GM19324 (cell line): ENCODE results near the gene SAP130.
"Not testable (repeated sequence)": the region's sequence is repeated elsewhere in the genome, so short reads cannot be mapped to it uniquely, and the experiment has no call there.

Source experiments
- ATAC-seq: cut with Tn5 transposase; IDR thresholded peaks from one replicate; pipeline ENCODE4 v1.9.1; 2021; ENCODE audit warnings: mild to moderate bottlenecking, moderate library complexity; ENCODE audit not compliant: unreplicated experiment, low FRiP score

Gene SAP130

DNA sequence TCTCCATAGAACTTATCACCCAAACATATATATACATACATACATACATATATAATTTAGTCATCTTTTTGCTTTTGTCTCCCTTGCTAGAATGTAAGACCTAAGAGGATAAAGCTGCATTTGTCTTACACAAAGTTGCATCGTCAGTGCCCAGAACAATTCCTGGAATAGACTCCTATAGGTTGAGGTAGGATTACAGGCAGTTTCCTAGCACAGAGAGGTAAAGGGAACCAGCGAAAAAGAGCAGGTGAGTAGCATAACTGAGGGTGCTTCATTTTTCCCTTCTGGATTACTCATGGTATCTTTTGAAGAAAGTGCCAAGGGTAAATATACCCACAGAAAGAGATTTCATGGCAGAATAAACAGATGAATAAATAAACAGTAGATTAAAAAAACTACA lies 74.0 kb downstream of the SAP130 start:
- ATAC-seq, result no peak

DNA sequence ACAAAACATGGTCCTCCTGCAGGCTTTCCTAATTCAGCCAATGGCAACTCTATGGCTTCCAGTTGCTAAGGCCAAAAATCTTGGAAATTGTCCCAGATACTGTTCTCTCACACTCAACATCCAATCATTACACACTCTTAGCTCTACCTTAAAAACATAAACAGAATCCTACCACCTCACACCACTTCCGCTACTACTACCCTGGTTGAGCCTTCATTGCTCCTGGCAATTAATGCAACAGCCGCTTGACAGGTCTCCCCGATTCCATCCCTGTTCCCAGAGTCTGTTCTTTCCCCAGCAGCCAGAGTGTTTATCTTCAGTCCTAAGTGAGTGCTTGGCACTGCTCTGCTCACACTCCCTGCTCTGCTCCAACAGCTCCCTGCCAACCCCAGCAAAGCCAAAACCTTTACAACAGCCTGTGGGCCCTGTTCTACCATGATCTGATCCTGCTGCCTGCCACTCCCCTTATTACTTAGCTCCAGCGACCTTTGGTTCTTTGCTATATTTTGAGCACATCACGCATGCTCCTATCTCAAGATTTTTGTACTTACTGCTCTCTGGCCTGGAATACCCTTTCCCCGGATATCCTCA lies 74.6 kb downstream of the SAP130 start:
- ATAC-seq, result no peak

DNA sequence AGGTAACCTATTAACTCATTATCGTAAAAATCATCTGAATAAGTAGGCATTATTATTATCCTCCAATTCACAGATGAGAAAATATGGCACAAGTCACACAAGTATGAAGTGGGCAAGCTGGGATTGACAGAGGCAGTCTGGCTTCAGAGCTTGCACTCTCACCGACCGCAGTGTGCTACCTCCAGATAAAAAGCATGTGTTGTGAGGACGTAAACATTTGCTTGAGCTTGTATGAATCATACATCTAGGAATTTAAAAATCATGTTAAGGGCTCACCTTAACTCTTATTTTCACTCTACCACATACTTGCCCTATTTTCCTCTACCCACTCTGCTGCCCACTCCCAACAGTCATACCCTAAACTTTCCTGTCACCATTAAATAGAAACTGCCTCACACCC lies 76.8 kb downstream of the SAP130 start:
- no peak for ATAC-seq

- ATAC-seq, result no peak
Observed at GRCh38 chr2:127950264-127950663, 77.6 kb downstream of the SAP130 start.

DNA sequence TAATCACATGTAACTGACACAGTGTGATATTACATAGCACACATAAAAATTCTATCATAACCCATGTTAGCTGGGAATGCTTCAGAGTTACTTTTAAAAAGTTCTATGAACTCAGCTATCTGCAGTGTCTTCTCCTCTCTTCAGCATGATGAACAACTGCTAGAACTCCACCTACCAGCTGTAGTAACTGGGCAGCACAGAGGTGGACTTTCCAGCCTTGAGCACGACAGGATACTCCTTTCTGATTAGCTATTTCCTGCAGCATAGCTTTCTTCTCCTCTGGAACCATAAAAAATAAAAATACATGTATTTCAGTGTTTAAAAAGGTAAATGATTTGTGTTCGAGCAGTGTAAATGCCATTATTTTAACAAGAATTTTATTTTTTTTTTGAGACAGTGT lies 82.6 kb downstream of the SAP130 start:
- no peak for ATAC-seq

GRCh38 chr2:127943186-127943585 lies 84.7 kb downstream of the SAP130 start:
- no peak for ATAC-seq

DNA sequence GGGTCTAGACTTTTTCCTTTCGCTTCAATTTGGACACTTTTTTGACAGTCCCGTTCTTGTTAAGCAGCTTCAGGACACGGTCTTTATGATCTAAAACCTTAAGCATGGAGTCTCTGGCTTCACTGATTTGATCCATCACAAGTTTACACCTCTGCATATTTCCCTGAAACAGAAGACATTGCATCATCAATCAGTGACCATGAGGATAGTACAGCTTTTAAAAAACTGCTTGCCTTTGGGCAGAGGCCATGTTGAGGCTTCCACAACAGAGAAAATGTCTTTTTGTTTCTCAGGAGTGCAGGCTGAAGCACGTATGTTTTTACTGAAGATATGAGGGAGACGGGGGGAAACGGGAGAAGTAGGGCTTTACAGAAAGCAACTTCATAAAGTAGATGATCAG lies 85.9 kb downstream of the SAP130 start:
- no peak for ATAC-seq

GRCh38 chr2:127941461-127941860 lies 86.4 kb downstream of the SAP130 start:
- ATAC-seq, result no peak

DNA sequence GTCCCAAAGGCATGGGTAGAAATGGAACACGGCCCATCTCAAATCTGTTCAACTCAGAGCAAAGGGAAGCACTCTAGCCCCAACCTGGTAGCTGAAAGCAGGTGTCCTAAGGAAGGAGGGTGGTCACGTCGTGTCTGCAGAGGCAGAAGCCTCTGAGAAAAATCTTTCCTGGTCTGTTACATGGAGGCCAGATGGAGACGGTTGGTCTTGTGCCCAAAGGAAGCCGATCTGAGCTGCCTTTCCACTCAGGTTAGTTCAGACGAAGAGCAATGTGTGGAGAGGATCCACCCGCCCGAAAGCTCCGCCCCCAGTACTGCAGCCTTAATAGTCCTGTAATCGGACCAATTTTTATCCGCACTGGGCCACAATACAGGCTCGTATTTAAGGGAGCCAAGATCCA lies 87.2 kb downstream of the SAP130 start:
- ATAC-seq, result no peak

- ATAC-seq, result no peak
Observed at GRCh38 chr2:127935337-127935736, 92.5 kb downstream of the SAP130 start.

GRCh38 chr2:127932199-127932876 lies 95.5 kb downstream of the SAP130 start:
- no peak for ATAC-seq

GRCh38 chr2:127929449-127929848 lies 98.4 kb downstream of the SAP130 start:
- no peak for ATAC-seq

DNA sequence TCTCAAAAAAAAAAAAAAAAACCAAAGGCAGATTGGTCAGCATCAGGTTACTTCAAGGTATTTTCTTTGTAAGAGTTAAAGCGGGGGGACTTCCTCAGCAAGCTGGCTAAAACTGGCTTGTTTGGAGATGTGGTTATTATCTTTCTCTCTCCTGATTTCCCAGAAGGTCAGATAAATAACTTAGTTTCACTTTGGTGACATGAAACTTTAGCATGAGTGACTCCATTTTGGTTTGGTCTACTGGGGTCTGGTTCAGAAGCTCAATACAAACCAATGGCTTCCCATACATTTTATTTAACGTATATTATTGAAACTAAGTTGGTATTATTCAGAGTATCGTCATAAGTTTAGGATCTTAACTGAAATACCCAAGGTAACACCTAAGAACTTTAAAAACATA lies 100.5 kb downstream of the SAP130 start:
- ATAC-seq, result no peak

- ATAC-seq, result no peak
Observed at GRCh38 chr2:127917916-127918315, 109.9 kb downstream of the SAP130 start.

- ATAC-seq, result no peak
Observed at GRCh38 chr2:127913808-127914457, 113.9 kb downstream of the SAP130 start.

DNA sequence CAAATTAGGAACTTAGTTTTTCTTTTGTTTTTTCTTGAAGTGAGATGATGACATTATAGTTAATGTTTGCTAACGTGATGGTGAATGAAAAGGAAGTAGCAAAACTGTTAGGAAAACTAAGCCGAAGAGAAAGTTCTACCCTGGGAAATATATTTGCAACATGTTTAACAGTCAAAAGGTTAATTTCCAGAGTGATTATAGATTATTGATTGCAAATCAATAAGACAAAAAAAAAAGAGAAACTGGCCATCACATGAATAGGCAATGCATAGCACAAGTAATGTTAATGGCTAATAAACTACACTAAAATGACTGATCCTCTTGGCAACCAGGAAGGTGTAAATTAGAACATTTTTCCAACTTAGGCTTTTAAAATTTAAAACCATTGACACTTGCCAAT lies 116.1 kb downstream of the SAP130 start:
- ATAC-seq, result no peak

- no peak for ATAC-seq
Observed at GRCh38 chr2:127910415-127910814, 117.4 kb downstream of the SAP130 start.

GRCh38 chr2:127909019-127909418 lies 118.8 kb downstream of the SAP130 start:
- ATAC-seq, result no peak

GRCh38 chr2:127907733-127908400 lies 120.0 kb downstream of the SAP130 start:
- ATAC-seq, result not testable (repeated sequence)

DNA sequence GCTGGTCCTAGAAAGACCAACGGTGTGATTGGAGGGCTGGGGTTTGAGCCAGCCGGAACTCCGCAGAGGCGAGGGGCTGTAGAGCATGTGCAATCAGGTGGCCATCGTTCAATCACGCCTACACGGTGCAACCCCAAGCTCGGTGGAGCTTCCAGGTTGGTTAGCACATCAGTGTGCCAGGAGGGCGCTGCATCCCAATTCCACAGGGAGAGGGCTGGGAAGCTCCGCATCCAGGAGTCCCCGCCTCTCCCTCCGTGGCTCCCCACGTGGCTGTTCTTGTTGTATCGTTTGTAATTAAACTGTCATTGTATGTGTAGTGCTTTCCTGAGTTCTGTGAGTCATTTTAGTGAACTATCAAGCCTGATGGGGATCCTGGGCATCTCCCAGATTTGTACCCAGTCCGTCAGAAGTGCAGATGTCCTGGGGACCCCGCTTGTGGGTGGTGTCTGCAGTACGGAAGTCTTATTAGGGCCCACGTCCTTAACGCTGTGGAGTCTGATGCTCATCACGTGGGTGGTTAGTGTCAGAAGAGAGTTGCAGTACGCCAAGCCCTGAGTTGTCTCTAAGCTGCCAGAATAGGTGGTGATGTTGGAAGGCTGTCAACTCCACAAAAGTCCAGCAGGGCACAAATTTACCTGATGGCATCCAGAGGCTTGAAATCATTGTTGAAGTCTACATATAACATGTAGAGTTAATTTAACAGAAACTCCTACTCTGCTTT lies 121.5 kb downstream of the SAP130 start:
- no peak for ATAC-seq
